ENCODE results near the gene FAHD1. TPM values are rescaled to one million over a fixed set of nuclear protein-coding genes. Genes with fewer than 3 reads are reported as not detected.
A peak's percentile ranks its signal among the peaks of the same experiment; 100 is the strongest.

Gene FAHD1
- total and polyA plus RNA-seq, 3 donors from 2014 or later: 20.6 to 65.8 (median 57.5) TPM

- no peaks in the 10 kb centered on the region for H3K36me3 ChIP-seq (ENCODE audit: low read depth, missing control alignments)
- no peaks in the 10 kb centered on the region for H3K9me3 ChIP-seq
- no peak for DNase-seq
- intact Hi-C loops (cut with DNase I; ENCODE audit: low total_unique reads): no loop called here
- H3K4me3 ChIP-seq: no peak overlapping the region
- peaks cover 17% of the 10 kb centered on the region for H3K4me1 ChIP-seq
- no peak for TF ChIP-seq POLR2A (IDR thresholded peaks at IDR 0.05)
- no peak for TF ChIP-seq CTCF (IDR thresholded peaks at IDR 0.05)
- H3K27ac ChIP-seq: no peak overlapping the region
- no peaks in the 10 kb centered on the region for H3K27me3 ChIP-seq
- 82 to 85% methylated on average over 2 to 8 of the region's 8 CpGs for WGBS, 2 donors
Measured at GRCh38 chr16:1779234-1779701, 47.7 kb upstream of the FAHD1 start.

- no peak overlapping the region for H3K27ac ChIP-seq
- H3K9me3 ChIP-seq: no peaks in the 10 kb centered on the region
- TF ChIP-seq CTCF (IDR thresholded peaks at IDR 0.05) (no peak), POLR2A (IDR thresholded peaks at IDR 0.05) (no peak)
- WGBS, 2 donors: 82 to 86% methylated on average over 5 to 27 of the region's 27 CpGs
- no peaks in the 10 kb centered on the region for H3K27me3 ChIP-seq
- H3K36me3 ChIP-seq (ENCODE audit: low read depth, missing control alignments): no peaks in the 10 kb centered on the region
- H3K4me1 ChIP-seq: peaks cover 16% of the 10 kb centered on the region
- intact Hi-C loops (cut with DNase I; ENCODE audit: low total_unique reads): no loop called here
- no peak overlapping the region for H3K4me3 ChIP-seq
- DNase-seq: no peak
Measured at GRCh38 chr16:1779741-1780676, 47.0 kb upstream of the FAHD1 start.

GRCh38 chr16:1780677-1781072, 46.3 kb upstream of the FAHD1 start:
- Histone ChIP-seq H3K27ac (no peak overlapping the region), H3K4me1 (peaks cover 16% of the 10 kb centered on the region), H3K36me3 (ENCODE audit: low read depth, missing control alignments) (no peaks in the 10 kb centered on the region), H3K27me3 (no peaks in the 10 kb centered on the region), H3K4me3 (no peak overlapping the region), H3K9me3 (no peaks in the 10 kb centered on the region)
- TF ChIP-seq CTCF (IDR thresholded peaks at IDR 0.05): no peak
- no peak for TF ChIP-seq POLR2A (IDR thresholded peaks at IDR 0.05)
- WGBS, 2 donors: 59 to 64% methylated on average over 6 of the region's 6 CpGs
- no peak for DNase-seq
- intact Hi-C loops (cut with DNase I; ENCODE audit: low total_unique reads): no loop called here

- Histone ChIP-seq H3K4me1 (peaks cover 16% of the 10 kb centered on the region), H3K9me3 (no peaks in the 10 kb centered on the region), H3K27me3 (no peaks in the 10 kb centered on the region), H3K36me3 (ENCODE audit: low read depth, missing control alignments) (no peaks in the 10 kb centered on the region), H3K4me3 (peak overlapping the region; percentile 85 to 88), H3K27ac (peak overlapping the region; percentile 25 to 84)
- TF ChIP-seq CTCF (IDR thresholded peaks at IDR 0.05): no peak
- no peak for TF ChIP-seq POLR2A (IDR thresholded peaks at IDR 0.05)
- 43 to 54% methylated on average over 16 to 20 of the region's 20 CpGs for WGBS, 2 donors
- intact Hi-C loops (cut with DNase I; ENCODE audit: low total_unique reads): no loop called here
- no peak for DNase-seq
Measured at GRCh38 chr16:1781254-1781653, 45.8 kb upstream of the FAHD1 start.
